ENCODE measurements around the gene OCA2. TPM values are rescaled to one million over a fixed set of nuclear protein-coding genes. Genes with fewer than 3 reads are reported as not detected.

The OCA2 gene
- total and polyA plus RNA-seq, 2 of the 8 experiments (the other 6 are each of a cell fraction or from before 2014, with no cell fraction given) = 0.20 TPM

- H3K27me3 ChIP-seq (replicated peaks in 1 of 4; ENCODE audit: control insufficient read depth in 3 of 4, extremely low read depth in 1 of 4, insufficient read depth in 3 of 4, low read length in 3 of 4) = peaks cover 10 to 61% (median 48%) of the 10 kb centered on the region in 4 experiments
- H3K23me2 ChIP-seq (ENCODE audit: low read depth, low read length) = peaks cover 43% of the 10 kb centered on the region
Measured at GRCh38 chr15:28103831-28104230, 4.7 kb upstream of the OCA2 start.

More at GRCh38 chr15:28103831-28104230, 4.7 kb upstream of the OCA2 start:
- H2AFZ ChIP-seq (ENCODE audit: low read length) = no peak overlapping the region
- no peaks in the 10 kb centered on the region for H3K79me2 ChIP-seq (ENCODE audit: control insufficient read depth in 1 of 2, insufficient read depth in 2 of 2, low read length in 2 of 2)
- peaks cover 0 to 6% (median 0%) of the 10 kb centered on the region in 4 experiments; a peak in 1 of 8 replicates for H3K36me3 ChIP-seq (ENCODE audit: control insufficient read depth in 2 of 4, insufficient read depth in 4 of 4, low read length in 3 of 4)
- H4K91ac ChIP-seq (replicated peaks; ENCODE audit: insufficient read length, low read length) = no peak overlapping the region
- H3K4me2 ChIP-seq (ENCODE audit: insufficient read depth in 1 of 2, low read depth in 2 of 2, low read length in 2 of 2) = peak overlapping the region in 1 of 2 experiments; percentile 28; a peak in 1 of 4 replicates
- H2BK12ac ChIP-seq (ENCODE audit: low read depth, low read length) = no peak overlapping the region
- no peak overlapping the region for H3K9ac ChIP-seq (replicated peaks in 1 of 4; ENCODE audit: extremely low read depth in 1 of 4, low read depth in 3 of 4, low read length in 3 of 4)
- H4K5ac ChIP-seq (ENCODE audit: insufficient read length, low read depth, low read length) = no peak overlapping the region
- no peak overlapping the region for H2BK20ac ChIP-seq (ENCODE audit: low read length)
- ChIA-PET POLR2A (ENCODE audit: partially characterized antibody) (interaction anchor here (0.7 to 1.5 kb wide), 3 partner anchors 8 to 84 kb away, joined by 3 to 4 read pairs (median 3); no protein-coding TSS in a partner anchor), CTCF (ENCODE audit: partially characterized antibody) (interaction anchor here (1.0 to 2.1 kb wide), 3 partner anchors 12 to 23 kb away, joined by 3 to 15 read pairs (median 3); no protein-coding TSS in a partner anchor)
- TF ChIP-seq CREB1 (IDR thresholded peaks at IDR 0.05) = no peak
- no peak for TF ChIP-seq SIN3A (conservative IDR thresholded peaks at IDR 0.05 in 1 of 2, IDR thresholded peaks at IDR 0.05 in 1 of 2; ENCODE audit: low read depth in 1 of 2, low read length in 2 of 2)
- TF ChIP-seq SP1 (IDR thresholded peaks at IDR 0.05; ENCODE audit: low read depth, low read length) = no peak
- no peak overlapping the region for H3K4me3 ChIP-seq (ENCODE audit: extremely low read depth in 1 of 4, insufficient read depth in 2 of 4, low read depth in 3 of 4, low read length in 4 of 4)
- 79% methylated on average over 10 of the region's 10 CpGs; no CpG with 5 or more reads in 1 of the 2 experiments for WGBS, 2 experiments (ENCODE audit: extremely low coverage in 1 of 2, insufficient coverage in 1 of 2, insufficient read length in 1 of 2, insufficient replicate concordance in 2 of 2, low coverage in 1 of 2, low lambda C conversion rate in 2 of 2, missing lambda C conversion rate in 1 of 2)
- no peak overlapping the region for H2BK15ac ChIP-seq (ENCODE audit: low read length)
- H3K4ac ChIP-seq (replicated peaks; ENCODE audit: insufficient read length, low read depth, low read length) = no peak overlapping the region
- peaks cover 0 to 7% (median 4%) of the 10 kb centered on the region in 4 experiments; a peak in 4 of 7 replicates for H3K4me1 ChIP-seq (replicated peaks in 1 of 4; ENCODE audit: control insufficient read depth in 3 of 4, insufficient read depth in 4 of 4, low read length in 3 of 4)
- no peak for FAIRE-seq
- H4K20me1 ChIP-seq (replicated peaks in 1 of 2; ENCODE audit: control insufficient read depth in 1 of 2, insufficient read depth in 2 of 2, low read length in 2 of 2) = peaks cover 0 to 24% of the 10 kb centered on the region in 2 experiments
- no peak overlapping the region for H2BK5ac ChIP-seq (ENCODE audit: low read depth, low read length)
- no peak overlapping the region for H3K27ac ChIP-seq (ENCODE audit: low read depth, low read length)
- H3K23ac ChIP-seq (ENCODE audit: insufficient read length) = no peak overlapping the region
- no peak overlapping the region for H4K8ac ChIP-seq (ENCODE audit: extremely low read depth, insufficient read depth, low read length)
- H3K14ac ChIP-seq (ENCODE audit: insufficient read length) = no peak overlapping the region
- no peak overlapping the region for H3K56ac ChIP-seq (replicated peaks; ENCODE audit: insufficient read length, low read depth, low read length)
- H3K79me1 ChIP-seq (ENCODE audit: low read depth, low read length) = no peaks in the 10 kb centered on the region; the same call in none of the 2 replicates
- H2BK120ac ChIP-seq (replicated peaks; ENCODE audit: low read depth, low read length) = no peak overlapping the region
- H2AK5ac ChIP-seq (ENCODE audit: low read depth, low read length) = no peak overlapping the region
- H3K9me3 ChIP-seq (ENCODE audit: insufficient read depth in 2 of 2, low read depth in 1 of 2, low read length in 1 of 2) = no peaks in the 10 kb centered on the region; a peak in 1 of 4 replicates
- DNase-seq (ENCODE audit: low read depth in 1 of 2, low spot score in 2 of 2) = no peak
- no peak overlapping the region for H3K18ac ChIP-seq (ENCODE audit: extremely low read depth, low read length)

Data from H1 (cell line).